ENCODE measurements around the gene AGPAT2.

AGPAT2 gene

DNA sequence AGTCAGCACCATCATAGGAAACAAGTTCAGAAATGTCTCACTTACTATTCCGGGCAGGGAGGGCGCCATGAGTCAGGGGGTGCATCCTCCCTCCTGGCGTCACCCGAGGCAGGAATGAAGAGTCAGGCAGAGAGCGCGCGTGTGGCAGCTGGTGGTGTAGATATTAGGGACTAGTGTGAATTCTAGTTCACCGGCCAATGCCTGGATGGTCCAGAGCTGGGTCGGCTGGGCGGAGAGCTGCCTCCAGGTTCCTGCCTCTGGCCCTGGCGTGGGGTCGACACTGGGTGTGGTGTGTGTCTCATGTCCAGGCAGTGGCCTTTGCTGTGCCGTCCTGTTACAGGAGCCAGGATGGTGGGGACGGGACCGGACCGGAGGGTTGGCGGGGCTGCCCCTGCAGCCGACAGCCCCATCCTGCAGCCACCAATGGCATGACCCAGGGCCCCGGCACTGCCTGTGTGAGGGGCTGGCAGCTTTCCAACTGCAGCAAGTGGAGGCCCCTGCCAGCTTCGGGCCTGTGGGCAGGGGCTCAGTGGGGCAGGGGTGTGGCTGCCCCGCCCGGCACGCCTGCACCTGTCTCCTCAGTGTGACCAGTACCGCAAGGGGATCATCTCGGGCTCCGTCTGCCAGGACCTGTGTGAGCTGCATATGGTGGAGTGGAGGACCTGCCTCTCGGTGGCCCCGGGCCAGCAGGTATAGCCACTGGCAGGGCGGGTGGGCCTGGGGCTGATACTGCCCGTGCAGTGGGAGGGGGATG lies 34.3 kb upstream of the AGPAT2 start (continued):
- TF ChIP-seq ZBTB49 (tag by site-specific recombination; IDR thresholded peaks at IDR 0.05; ENCODE audit: low read depth) (no peak), ZNF174 (tag by site-specific recombination; IDR thresholded peaks at IDR 0.05) (no peak), ZNF221 (tag by site-specific recombination; IDR thresholded peaks at IDR 0.05; ENCODE audit: borderline replicate concordance) (no peak), ZNF837 (tag by site-specific recombination; IDR thresholded peaks at IDR 0.05) (no peak), KLF7 (tag by site-specific recombination; IDR thresholded peaks at IDR 0.05; ENCODE audit: borderline replicate concordance) (no peak), SALL2 (tag by site-specific recombination; IDR thresholded peaks at IDR 0.05; ENCODE audit: borderline replicate concordance) (no peak), ZNF658 (tag by site-specific recombination; IDR thresholded peaks at IDR 0.05) (no peak), ZNF2 (tag by site-specific recombination; IDR thresholded peaks at IDR 0.05) (no peak), ZIC2 (tag by site-specific recombination; IDR thresholded peaks at IDR 0.05) (no peak), HOXC10 (CRISPR knock-in tag; IDR thresholded peaks at IDR 0.05) (no peak), ZNF350 (tag by site-specific recombination; IDR thresholded peaks at IDR 0.05) (no peak), ZNF701 (tag by site-specific recombination; IDR thresholded peaks at IDR 0.05) (no peak), ZNF521 (tag by site-specific recombination; IDR thresholded peaks at IDR 0.05) (no peak), KLF1 (tag by site-specific recombination; IDR thresholded peaks at IDR 0.05) (peak; percentile 96), ZNF830 (tag by site-specific recombination; IDR thresholded peaks at IDR 0.05; ENCODE audit: low read depth) (no peak), ZNF639 (tag by site-specific recombination; IDR thresholded peaks at IDR 0.05) (no peak), ZFHX2 (tag by site-specific recombination; conservative IDR thresholded peaks at IDR 0.05) (0 out of 2 replicates have a peak, but pooled peaks have one; percentile 12), ZNF707 (tag by site-specific recombination; IDR thresholded peaks at IDR 0.05) (no peak), PATZ1 (tag by site-specific recombination; IDR thresholded peaks at IDR 0.05) (no peak; the same call in 1 of the 2 replicates)
- TF ChIP-seq, protein P1, sequence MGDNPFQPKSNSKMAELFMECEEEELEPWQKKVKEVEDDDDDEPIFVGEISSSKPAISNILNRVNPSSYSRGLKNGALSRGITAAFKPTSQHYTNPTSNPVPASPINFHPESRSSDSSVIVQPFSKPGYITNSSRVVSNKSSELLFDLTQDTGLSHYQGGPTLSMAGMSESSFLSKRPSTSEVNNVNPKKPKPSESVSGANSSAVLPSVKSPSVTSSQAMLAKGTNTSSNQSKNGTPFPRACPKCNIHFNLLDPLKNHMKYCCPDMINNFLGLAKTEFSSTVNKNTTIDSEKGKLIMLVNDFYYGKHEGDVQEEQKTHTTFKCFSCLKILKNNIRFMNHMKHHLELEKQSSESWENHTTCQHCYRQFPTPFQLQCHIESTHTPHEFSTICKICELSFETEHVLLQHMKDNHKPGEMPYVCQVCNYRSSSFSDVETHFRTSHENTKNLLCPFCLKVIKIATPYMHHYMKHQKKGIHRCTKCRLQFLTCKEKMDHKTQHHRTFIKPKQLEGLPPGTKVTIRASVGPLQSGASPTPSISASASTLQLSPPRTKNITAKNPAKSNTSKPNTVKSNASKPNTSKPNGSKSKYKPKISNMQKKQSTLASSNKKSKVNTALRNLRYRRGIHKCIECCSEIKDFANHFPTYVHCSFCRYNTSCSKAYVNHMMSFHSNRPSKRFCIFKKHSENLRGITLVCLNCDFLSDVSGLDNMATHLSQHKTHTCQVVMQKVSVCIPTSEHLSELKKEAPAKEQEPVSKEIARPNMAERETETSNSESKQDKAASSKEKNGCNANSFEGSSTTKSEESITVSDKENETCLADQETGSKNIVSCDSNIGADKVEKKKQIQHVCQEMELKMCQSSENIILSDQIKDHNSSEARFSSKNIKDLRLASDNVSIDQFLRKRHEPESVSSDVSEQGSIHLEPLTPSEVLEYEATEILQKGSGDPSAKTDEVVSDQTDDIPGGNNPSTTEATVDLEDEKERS (tag by site-specific recombination; IDR thresholded peaks at IDR 0.05): no peak
- TF ChIP-seq, protein P2, sequence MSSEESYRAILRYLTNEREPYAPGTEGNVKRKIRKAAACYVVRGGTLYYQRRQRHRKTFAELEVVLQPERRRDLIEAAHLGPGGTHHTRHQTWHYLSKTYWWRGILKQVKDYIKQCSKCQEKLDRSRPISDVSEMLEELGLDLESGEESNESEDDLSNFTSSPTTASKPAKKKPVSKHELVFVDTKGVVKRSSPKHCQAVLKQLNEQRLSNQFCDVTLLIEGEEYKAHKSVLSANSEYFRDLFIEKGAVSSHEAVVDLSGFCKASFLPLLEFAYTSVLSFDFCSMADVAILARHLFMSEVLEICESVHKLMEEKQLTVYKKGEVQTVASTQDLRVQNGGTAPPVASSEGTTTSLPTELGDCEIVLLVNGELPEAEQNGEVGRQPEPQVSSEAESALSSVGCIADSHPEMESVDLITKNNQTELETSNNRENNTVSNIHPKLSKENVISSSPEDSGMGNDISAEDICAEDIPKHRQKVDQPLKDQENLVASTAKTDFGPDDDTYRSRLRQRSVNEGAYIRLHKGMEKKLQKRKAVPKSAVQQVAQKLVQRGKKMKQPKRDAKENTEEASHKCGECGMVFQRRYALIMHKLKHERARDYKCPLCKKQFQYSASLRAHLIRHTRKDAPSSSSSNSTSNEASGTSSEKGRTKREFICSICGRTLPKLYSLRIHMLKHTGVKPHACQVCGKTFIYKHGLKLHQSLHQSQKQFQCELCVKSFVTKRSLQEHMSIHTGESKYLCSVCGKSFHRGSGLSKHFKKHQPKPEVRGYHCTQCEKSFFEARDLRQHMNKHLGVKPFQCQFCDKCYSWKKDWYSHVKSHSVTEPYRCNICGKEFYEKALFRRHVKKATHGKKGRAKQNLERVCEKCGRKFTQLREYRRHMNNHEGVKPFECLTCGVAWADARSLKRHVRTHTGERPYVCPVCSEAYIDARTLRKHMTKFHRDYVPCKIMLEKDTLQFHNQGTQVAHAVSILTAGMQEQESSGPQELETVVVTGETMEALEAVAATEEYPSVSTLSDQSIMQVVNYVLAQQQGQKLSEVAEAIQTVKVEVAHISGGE (tag by site-specific recombination; conservative IDR thresholded peaks at IDR 0.05; ENCODE audit: low read depth): no peak
- TF ChIP-seq, protein P3, sequence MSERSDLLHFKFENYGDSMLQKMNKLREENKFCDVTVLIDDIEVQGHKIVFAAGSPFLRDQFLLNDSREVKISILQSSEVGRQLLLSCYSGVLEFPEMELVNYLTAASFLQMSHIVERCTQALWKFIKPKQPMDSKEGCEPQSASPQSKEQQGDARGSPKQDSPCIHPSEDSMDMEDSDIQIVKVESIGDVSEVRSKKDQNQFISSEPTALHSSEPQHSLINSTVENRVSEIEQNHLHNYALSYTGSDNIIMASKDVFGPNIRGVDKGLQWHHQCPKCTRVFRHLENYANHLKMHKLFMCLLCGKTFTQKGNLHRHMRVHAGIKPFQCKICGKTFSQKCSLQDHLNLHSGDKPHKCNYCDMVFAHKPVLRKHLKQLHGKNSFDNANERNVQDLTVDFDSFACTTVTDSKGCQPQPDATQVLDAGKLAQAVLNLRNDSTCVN (tag by site-specific recombination; optimal IDR thresholded peaks at IDR 0.05): no peak
- TF ChIP-seq, protein P4, sequence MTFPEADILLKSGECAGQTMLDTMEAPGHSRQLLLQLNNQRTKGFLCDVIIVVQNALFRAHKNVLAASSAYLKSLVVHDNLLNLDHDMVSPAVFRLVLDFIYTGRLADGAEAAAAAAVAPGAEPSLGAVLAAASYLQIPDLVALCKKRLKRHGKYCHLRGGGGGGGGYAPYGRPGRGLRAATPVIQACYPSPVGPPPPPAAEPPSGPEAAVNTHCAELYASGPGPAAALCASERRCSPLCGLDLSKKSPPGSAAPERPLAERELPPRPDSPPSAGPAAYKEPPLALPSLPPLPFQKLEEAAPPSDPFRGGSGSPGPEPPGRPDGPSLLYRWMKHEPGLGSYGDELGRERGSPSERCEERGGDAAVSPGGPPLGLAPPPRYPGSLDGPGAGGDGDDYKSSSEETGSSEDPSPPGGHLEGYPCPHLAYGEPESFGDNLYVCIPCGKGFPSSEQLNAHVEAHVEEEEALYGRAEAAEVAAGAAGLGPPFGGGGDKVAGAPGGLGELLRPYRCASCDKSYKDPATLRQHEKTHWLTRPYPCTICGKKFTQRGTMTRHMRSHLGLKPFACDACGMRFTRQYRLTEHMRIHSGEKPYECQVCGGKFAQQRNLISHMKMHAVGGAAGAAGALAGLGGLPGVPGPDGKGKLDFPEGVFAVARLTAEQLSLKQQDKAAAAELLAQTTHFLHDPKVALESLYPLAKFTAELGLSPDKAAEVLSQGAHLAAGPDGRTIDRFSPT (tag by site-specific recombination; IDR thresholded peaks at IDR 0.05): 0 out of 2 replicates have a peak, but pooled peaks have one; percentile 7
